Measurements from ENCODE around the gene CACNG3. TPM values are rescaled to one million over a fixed set of nuclear protein-coding genes. Genes with fewer than 3 reads are reported as not detected.

CACNG3 gene
- total RNA-seq, 1 experiment from 2014 or later: not detected

- no peak overlapping the region for H2AFZ ChIP-seq (ENCODE audit: low read length)
- no peaks in the 10 kb centered on the region; a peak in 1 of 7 replicates for H3K36me3 Mint-ChIP-seq (ENCODE audit: insufficient read depth in 1 of 3, low read depth in 3 of 3)
- no peak overlapping the region for H3K4me2 ChIP-seq (ENCODE audit: insufficient read depth, insufficient read length, low read length)
- H3K56ac ChIP-seq (ENCODE audit: insufficient read length, low read depth, low read length): no peak overlapping the region
- H3K4me1 ChIP-seq (ENCODE audit: insufficient read depth, low read length): no peaks in the 10 kb centered on the region
- no peak overlapping the region for H3K27ac ChIP-seq (ENCODE audit: insufficient read length, low read depth, low read length)
- H3K4me1 Mint-ChIP-seq: peaks cover 0 to 2% of the 10 kb centered on the region in 2 experiments; a peak in 1 of 4 replicates
- no CpG with 5 or more reads among the region's 3 CpGs for WGBS (ENCODE audit: extremely low coverage, insufficient read length, low lambda C conversion rate)
- no peak overlapping the region for H4K91ac ChIP-seq (ENCODE audit: insufficient read length, low read depth, low read length)
- DNase-seq: no peak
- no peaks in the 10 kb centered on the region for H3K27me3 ChIP-seq (ENCODE audit: insufficient read depth, low read length)
- no peaks in the 10 kb centered on the region for H4K20me1 ChIP-seq (ENCODE audit: control insufficient read depth, insufficient read depth, insufficient read length)
- H4K8ac ChIP-seq (replicated peaks; ENCODE audit: insufficient read length, low read depth, low read length): no peak overlapping the region
- no peak overlapping the region for H2BK12ac ChIP-seq (ENCODE audit: insufficient read length, low read depth, low read length)
- no peak overlapping the region for H3K18ac ChIP-seq (ENCODE audit: insufficient read length, low read depth, low read length)
- no peak overlapping the region for H2BK15ac ChIP-seq (ENCODE audit: low read depth, low read length)
- H3K27ac Mint-ChIP-seq: no peak overlapping the region
- no peak overlapping the region for H2BK120ac ChIP-seq (ENCODE audit: low read depth, low read length, poor library complexity, severe bottlenecking)
- H4K5ac ChIP-seq (ENCODE audit: insufficient read length, low read depth, low read length): no peak overlapping the region
- no peak overlapping the region for H3K4me3 Mint-ChIP-seq
- H3K79me1 ChIP-seq (ENCODE audit: insufficient read depth, low read depth, low read length, poor library complexity, severe bottlenecking): no peaks in the 10 kb centered on the region
- no peak overlapping the region for H3K14ac ChIP-seq (ENCODE audit: insufficient read depth, low read length)
- H3K9me3 Mint-ChIP-seq: peaks cover 0 to 3% of the 10 kb centered on the region in 2 experiments; a peak in 1 of 5 replicates
- no peak overlapping the region for H3T11ph ChIP-seq (ENCODE audit: low read length)
- no peak overlapping the region for H3K23ac ChIP-seq (ENCODE audit: insufficient read length, low read depth, low read length)
- no peaks in the 10 kb centered on the region for H3K79me2 ChIP-seq (ENCODE audit: insufficient read depth, low read length)
- no peaks in the 10 kb centered on the region for H3K9me3 ChIP-seq (ENCODE audit: control insufficient read depth, low read depth, low read length)
- H2BK5ac ChIP-seq (ENCODE audit: insufficient read length, low read length): no peak overlapping the region
- H3K4ac ChIP-seq (ENCODE audit: low read depth, low read length): no peak overlapping the region
- no peaks in the 10 kb centered on the region for H3K23me2 ChIP-seq (ENCODE audit: insufficient read length, low read depth, low read length, poor library complexity, severe bottlenecking)
- peaks cover 4% of the 10 kb centered on the region for H3K27me3 Mint-ChIP-seq (ENCODE audit: low read depth)
- no peak overlapping the region for H2AK5ac ChIP-seq (ENCODE audit: insufficient read length, low read length)
- TF ChIP-seq CTCF (conservative IDR thresholded peaks at IDR 0.05): no peak
- H3K9ac ChIP-seq (ENCODE audit: extremely low read depth, insufficient read length, low read length): no peak overlapping the region
- H2BK20ac ChIP-seq (ENCODE audit: low read depth, low read length, poor library complexity, severe bottlenecking): no peak overlapping the region
These were observed 76.0 kb downstream of the CACNG3 start for GRCh38 chr16:24332178-24332577.
